Stimulated activated CD8-positive, alpha-beta memory T cell treated with anti-CD3 and anti-CD28 coated beads, Interleukin-4, amount 100 ng/mL, for 1 hour (primary cell): ENCODE measurements around the gene ZNF70.

Experiments
- DNase-seq, 2 donors: peaks; one replicate each; pipeline ENCODE4 v3.0.0-alpha.2; 2020; ENCODE audit warnings: low read depth in 2 of 2, low spot score in 1 of 2

Gene ZNF70

GRCh38 chr22:23750714-23751440 lies at the start of gene ZNF70:
ZNF70 (minus strand) TSS chr22:23751112; CDS start chr22:23745140, 5,972 bp downstream.
- peak; percentile 62 to 75 for DNase-seq

DNA sequence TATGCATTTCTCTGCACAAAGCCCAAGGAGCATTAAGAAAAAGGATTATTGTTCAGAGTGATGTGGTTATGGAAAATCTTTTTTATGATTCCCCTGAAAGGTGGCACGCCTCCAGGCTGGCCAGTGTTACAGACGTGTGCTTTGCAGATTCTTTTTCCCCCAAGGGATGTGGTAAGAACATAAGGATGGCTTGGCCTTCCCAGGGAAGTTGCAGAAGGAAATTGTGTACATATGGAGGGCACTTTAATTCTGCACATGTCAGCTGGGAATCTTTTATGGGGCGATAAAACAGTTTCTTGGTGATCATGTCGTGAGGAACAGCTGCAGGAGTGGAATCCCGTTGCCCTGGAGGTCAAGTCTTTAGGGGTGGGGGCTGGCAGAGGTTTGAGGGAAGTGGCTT lies 45.5 kb upstream of the ZNF70 start:
- no peak for DNase-seq

DNA sequence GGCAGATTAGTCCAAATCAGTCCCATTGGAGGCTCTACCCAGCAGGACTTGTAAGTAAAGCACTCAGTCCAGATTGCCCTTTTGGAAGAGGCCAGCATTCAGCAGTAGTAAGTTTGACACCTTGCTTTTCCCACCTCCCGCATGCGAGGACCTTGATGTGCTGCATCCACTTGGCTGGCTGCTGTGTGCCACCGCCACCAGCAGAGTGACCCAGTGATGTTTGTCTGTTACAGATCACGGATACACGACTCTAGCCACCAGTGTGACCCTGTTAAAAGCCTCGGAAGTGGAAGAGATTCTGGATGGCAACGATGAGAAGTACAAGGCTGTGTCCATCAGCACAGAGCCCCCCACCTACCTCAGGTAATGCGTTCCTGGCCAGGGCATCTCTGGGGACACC lies 42.4 kb upstream of the ZNF70 start:
- DNase-seq: no peak

- no peak for DNase-seq
These were observed 41.1 kb upstream of the ZNF70 start for GRCh38 chr22:23791738-23792645.

GRCh38 chr22:23790819-23791737 lies 40.2 kb upstream of the ZNF70 start:
- DNase-seq: no peak

- no peak for DNase-seq
These were observed 38.7 kb upstream of the ZNF70 start for GRCh38 chr22:23789638-23790037.

GRCh38 chr22:23789121-23789520 lies 38.2 kb upstream of the ZNF70 start:
- DNase-seq: no peak

DNA sequence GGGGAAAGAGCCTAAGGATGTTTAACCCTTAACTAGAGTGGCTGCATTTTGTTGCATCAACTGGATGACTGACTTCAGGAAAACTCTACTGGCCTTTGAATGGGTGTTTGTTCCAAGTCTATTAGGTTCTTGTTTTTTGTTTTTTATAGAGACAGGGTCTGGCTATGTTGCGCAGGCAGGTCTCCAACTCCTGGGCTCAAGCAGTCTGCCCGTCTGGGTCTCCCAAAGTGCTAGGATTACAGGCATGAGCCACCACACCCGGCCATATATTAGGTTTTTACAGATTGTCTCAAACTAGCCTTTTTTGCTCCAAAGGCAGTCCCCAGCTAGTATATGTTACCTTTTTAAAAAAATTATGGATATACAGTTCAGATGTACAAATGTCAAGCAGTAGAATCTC lies 37.0 kb upstream of the ZNF70 start:
- DNase-seq: no peak

GRCh38 chr22:23787600-23787896 lies 36.6 kb upstream of the ZNF70 start:
- DNase-seq: no peak

DNA sequence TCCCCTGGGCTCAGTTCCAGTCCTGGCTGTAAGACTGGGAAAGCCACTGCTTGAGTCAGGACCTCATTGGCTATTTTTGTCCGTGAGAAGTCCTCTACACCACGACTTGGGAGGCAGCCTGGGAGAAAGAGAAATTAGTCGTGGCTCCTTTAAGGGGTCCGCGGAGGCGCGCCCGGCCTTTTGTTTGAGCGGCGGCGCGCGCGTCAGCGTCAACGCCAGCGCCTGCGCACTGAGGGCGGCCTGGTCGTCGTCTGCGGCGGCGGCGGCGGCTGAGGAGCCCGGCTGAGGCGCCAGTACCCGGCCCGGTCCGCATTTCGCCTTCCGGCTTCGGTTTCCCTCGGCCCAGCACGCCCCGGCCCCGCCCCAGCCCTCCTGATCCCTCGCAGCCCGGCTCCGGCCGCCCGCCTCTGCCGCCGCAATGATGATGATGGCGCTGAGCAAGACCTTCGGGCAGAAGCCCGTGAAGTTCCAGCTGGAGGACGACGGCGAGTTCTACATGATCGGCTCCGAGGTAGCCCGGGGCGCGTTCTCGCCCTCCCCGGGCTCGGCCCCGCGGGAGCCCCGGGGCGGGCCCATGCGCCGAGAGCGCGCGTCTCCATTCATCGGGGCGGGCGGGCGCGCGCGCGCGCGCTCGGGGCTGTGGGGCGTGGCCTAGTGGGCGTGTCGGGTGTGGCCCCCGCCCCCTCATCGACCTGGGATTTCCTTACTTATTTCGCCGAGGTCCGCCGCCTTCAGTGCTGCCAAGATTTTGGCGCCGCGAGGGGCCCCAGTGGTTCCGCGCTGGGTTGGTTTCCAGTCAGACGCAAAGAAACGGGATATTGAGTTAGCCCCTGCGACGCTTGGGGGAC lies 36.1 kb upstream of the ZNF70 start, which contains the start of gene SMARCB1:
SMARCB1 (plus strand) TSS at position 215 of the 848 bp plus-strand sequence; CDS start at position 419, 204 bp downstream.
- DNase-seq: peak; percentile 82 to 85

GRCh38 chr22:23786261-23786710 lies 35.4 kb upstream of the ZNF70 start:
- no peak for DNase-seq

- DNase-seq: no peak
These were observed 33.4 kb upstream of the ZNF70 start for GRCh38 chr22:23784215-23784732.

DNA sequence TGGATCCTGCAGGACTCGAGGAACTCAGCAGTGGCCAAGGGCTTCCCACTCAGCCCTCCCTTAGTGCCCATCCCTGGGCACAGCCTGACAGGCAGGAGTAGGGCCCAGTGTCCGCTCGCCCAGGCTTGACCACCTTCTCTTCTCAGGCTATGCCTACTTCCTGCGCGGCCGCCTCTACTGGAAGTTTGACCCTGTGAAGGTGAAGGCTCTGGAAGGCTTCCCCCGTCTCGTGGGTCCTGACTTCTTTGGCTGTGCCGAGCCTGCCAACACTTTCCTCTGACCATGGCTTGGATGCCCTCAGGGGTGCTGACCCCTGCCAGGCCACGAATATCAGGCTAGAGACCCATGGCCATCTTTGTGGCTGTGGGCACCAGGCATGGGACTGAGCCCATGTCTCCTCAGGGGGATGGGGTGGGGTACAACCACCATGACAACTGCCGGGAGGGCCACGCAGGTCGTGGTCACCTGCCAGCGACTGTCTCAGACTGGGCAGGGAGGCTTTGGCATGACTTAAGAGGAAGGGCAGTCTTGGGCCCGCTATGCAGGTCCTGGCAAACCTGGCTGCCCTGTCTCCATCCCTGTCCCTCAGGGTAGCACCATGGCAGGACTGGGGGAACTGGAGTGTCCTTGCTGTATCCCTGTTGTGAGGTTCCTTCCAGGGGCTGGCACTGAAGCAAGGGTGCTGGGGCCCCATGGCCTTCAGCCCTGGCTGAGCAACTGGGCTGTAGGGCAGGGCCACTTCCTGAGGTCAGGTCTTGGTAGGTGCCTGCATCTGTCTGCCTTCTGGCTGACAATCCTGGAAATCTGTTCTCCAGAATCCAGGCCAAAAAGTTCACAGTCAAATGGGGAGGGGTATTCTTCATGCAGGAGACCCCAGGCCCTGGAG lies 32.6 kb upstream of the ZNF70 start:
- no peak for DNase-seq

DNA sequence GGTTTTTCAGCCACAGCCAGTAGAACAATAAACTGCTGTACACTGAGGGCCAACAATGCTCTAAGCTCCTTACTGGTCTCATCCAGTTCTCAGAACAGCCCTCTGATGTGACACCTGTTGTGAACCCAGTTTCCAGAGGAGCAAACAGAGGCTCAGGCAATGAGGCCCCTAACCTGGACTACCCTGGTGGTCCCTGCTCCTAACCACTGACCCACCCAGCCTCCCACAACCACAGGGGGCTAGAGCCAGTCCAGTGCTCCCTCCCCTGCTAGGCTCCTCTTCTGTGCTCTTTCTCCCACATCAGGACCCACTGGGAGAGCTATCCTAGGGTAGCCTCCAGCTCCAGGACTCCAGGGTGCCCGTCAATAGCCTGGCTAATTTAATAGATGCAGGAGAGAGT lies 31.8 kb upstream of the ZNF70 start:
- no peak for DNase-seq

GRCh38 chr22:23782252-23782651 lies 31.3 kb upstream of the ZNF70 start:
- DNase-seq: no peak

DNA sequence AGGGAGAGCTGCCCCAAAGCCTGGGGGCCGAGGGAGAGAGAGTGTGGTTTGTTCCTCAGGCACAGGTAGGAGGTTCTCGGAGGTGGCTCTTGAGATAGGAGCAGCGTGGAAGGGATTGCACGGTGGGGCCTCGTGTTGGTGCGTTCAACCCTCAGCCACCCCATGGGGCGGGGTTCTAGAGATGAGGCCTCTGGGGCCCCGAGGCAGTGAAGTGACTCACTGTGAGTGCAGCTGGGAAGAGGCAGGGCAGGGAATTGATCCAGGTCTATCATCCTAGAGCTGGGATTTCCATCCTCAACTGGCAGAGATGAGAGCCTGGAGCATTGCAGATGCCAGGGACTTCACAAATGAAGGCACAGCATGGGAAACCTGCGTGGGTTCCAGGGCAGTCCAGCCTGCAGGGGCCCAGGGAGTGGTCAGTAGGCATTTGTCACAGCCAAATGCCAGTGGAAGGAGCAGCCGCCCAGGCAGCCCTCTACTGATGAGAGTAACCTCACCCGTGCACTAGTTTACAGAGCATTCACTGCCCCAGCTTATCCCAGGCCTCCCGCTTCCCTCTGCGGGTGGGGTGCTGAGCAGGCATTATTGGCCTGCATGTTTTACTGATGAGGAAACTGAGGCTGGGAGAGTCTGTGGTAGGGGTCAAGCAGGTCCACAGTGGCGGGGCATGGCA lies 30.7 kb upstream of the ZNF70 start:
- no peak for DNase-seq

DNA sequence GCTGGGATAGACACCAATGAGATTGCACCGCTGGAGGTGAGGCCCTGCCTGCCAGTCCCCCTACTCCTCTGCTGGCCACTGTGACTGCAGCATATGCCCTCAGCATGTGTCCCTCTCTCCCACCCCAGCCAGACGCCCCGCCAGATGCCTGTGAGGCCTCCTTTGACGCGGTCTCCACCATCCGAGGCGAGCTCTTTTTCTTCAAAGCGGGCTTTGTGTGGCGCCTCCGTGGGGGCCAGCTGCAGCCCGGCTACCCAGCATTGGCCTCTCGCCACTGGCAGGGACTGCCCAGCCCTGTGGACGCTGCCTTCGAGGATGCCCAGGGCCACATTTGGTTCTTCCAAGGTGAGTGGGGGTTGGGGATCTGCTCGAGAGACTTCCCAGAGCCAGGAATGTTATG lies 30.2 kb upstream of the ZNF70 start:
- DNase-seq: no peak

GRCh38 chr22:23780146-23780748 lies 29.3 kb upstream of the ZNF70 start:
- no peak for DNase-seq
